Neural crest cell (in vitro differentiated cells): Measurements from ENCODE around the gene PAK1IP1. TPM values are rescaled to one million over a fixed set of nuclear protein-coding genes. Genes with fewer than 3 reads are reported as not detected.
"Not testable (repeated sequence)": the region's sequence is repeated elsewhere in the genome, so short reads cannot be mapped to it uniquely, and the experiment has no call there.

Experiments
- DNase-seq: peaks from one replicate; pipeline ENCODE4 v3.0.0; 2021; ENCODE audit warnings: low read depth, mixed read lengths, low spot score
- H3K27ac Mint-ChIP-seq: one replicate; pipeline ENCODE4 v1.8.0; 2021; ENCODE audit warnings: mild to moderate bottlenecking, mixed read lengths; ENCODE audit not compliant: unreplicated experiment
- H3K27me3 Mint-ChIP-seq: 2 replicates; pipeline ENCODE4 v1.8.0; 2021; ENCODE audit warnings: low read depth, mild to moderate bottlenecking, mixed read lengths
- H3K36me3 Mint-ChIP-seq: 2 replicates; pipeline ENCODE4 v1.8.0; 2021; ENCODE audit warnings: low read depth, mild to moderate bottlenecking, mixed read lengths
- H3K4me1 Mint-ChIP-seq: 2 replicates; pipeline ENCODE4 v1.8.0; 2021; ENCODE audit warnings: mixed read lengths
- H3K4me3 Mint-ChIP-seq: one replicate; pipeline ENCODE4 v1.8.0; 2021; ENCODE audit warnings: mild to moderate bottlenecking, mixed read lengths
- H3K9me3 Mint-ChIP-seq: 2 replicates; pipeline ENCODE4 v1.8.0; 2021; ENCODE audit warnings: mixed read lengths
- CTCF ChIP-seq: fragments of 200-600 bp; sonication (generic); conservative IDR thresholded peaks from 2 replicates; pipeline ENCODE4 v1.5.0; 2021; ENCODE audit warnings: antibody characterized with exemption, mild to moderate bottlenecking
- total RNA-seq: library from RNA; stranded (reverse); gene quantifications from 2 replicates; pipeline ENCODE4 v1.2.1, GENCODE V29; 2021

The PAK1IP1 gene
- total RNA-seq, 1 donor from 2014 or later, result 21.6 TPM

- Mint-ChIP-seq H3K36me3 (peaks cover 22% of the 10 kb centered on the region), H3K27ac (no peak overlapping the region), H3K9me3 (no peaks in the 10 kb centered on the region), H3K4me1 (peaks cover 32% of the 10 kb centered on the region), H3K27me3 (no peaks in the 10 kb centered on the region), H3K4me3 (peak overlapping the region; percentile 99)
- no peak for TF ChIP-seq CTCF
- no peak for DNase-seq
Observed at GRCh38 chr6:10749734-10750133, 55.0 kb downstream of the PAK1IP1 start.

GRCh38 chr6:10750568-10750967, 55.8 kb downstream of the PAK1IP1 start:
- not testable (repeated sequence) for H3K27me3 Mint-ChIP-seq, DNase-seq, H3K9me3 Mint-ChIP-seq, H3K27ac Mint-ChIP-seq
- Mint-ChIP-seq H3K36me3 (peaks cover 30% of the 10 kb centered on the region), H3K4me1 (peaks cover 32% of the 10 kb centered on the region), H3K4me3 (peak overlapping the region; percentile 99)

GRCh38 chr6:10751757-10752156, 57.0 kb downstream of the PAK1IP1 start:
- not testable (repeated sequence) for H3K9me3 Mint-ChIP-seq, H3K27me3 Mint-ChIP-seq, DNase-seq, H3K27ac Mint-ChIP-seq
- H3K36me3 Mint-ChIP-seq, result peaks cover 34% of the 10 kb centered on the region
- peak overlapping the region; percentile 51 for H3K4me3 Mint-ChIP-seq
- peaks cover 24% of the 10 kb centered on the region for H3K4me1 Mint-ChIP-seq

- Mint-ChIP-seq H3K4me1 (peaks cover 14% of the 10 kb centered on the region), H3K36me3 (peaks cover 50% of the 10 kb centered on the region), H3K9me3 (peaks cover 4% of the 10 kb centered on the region), H3K4me3 (no peak overlapping the region), H3K27me3 (no peaks in the 10 kb centered on the region), H3K27ac (no peak overlapping the region)
- no peak for TF ChIP-seq CTCF
- no peak for DNase-seq
Observed at GRCh38 chr6:10756085-10756484, 61.3 kb downstream of the PAK1IP1 start.

Other genes with a start within 250 kb of the PAK1IP1 start
- 5.3 and 6.4 TPM in 2 replicates for gene GCNT2, start 173.6 kb upstream of the PAK1IP1 start, total RNA-seq
- gene C6orf52, start 356 bp upstream of the PAK1IP1 start, total RNA-seq, result 5.3 and 8.2 TPM in 2 replicates
- gene TMEM14C, start 28.1 kb downstream of the PAK1IP1 start, total RNA-seq, result 88.3 and 90.5 TPM in 2 replicates
- 80.8 and 81.5 TPM in 2 replicates for gene TMEM14B, start 52.8 kb downstream of the PAK1IP1 start, total RNA-seq
- gene MAK, start 143.6 kb downstream of the PAK1IP1 start, total RNA-seq, result 0.93 and 1.1 TPM in 2 replicates
- not detected in 2 replicates for gene GCM2, start 187.1 kb downstream of the PAK1IP1 start, total RNA-seq
- gene SYCP2L, start 192.1 kb downstream of the PAK1IP1 start, total RNA-seq, result 5.6 and 9.9 TPM in 2 replicates